GM23338 (cell line): ENCODE measurements around the gene ULBP2. TPM values are rescaled to one million over a fixed set of nuclear protein-coding genes. Genes with fewer than 3 reads are reported as not detected.

Experiments used
- ATAC-seq: fragments of 200-7000 bp; cut with Tn5 transposase; 3 replicates; pipeline ENCODE4 v1.9.1; 2020
- DNase-seq: peaks from one replicate; pipeline ENCODE4 v3.0.0-alpha.2; 2015; ENCODE audit warnings: low spot score
- H2AFZ ChIP-seq: fragments of 200-600 bp; sonication (generic); 2 replicates; pipeline ENCODE4 v1.8.0; 2016; ENCODE audit warnings: antibody characterized with exemption, mild to moderate bottlenecking, moderate library complexity
- H3F3A ChIP-seq: fragments of 200-600 bp; sonication (generic); replicated peaks from 2 replicates; pipeline ENCODE4 v1.8.0; 2017; ENCODE audit warnings: antibody characterized with exemption, mixed run types, low read depth
- H3K27ac ChIP-seq: fragments of 200-600 bp; sonication (generic); 2 replicates; pipeline ENCODE4 v1.6.1; 2016; ENCODE audit warnings: low read depth
- H3K27me3 ChIP-seq: fragments of 200-600 bp; sonication (generic); 2 replicates; pipeline ENCODE4 v1.8.0; 2016; ENCODE audit warnings: mild to moderate bottlenecking, mixed run types, moderate library complexity; ENCODE audit not compliant: insufficient read depth
- H3K36me3 ChIP-seq: fragments of 200-600 bp; sonication (generic); 2 replicates; pipeline ENCODE4 v1.8.0; 2016; ENCODE audit warnings: mild to moderate bottlenecking; ENCODE audit not compliant: insufficient read depth
- H3K4me1 ChIP-seq: fragments of 200-600 bp; sonication (generic); 2 replicates; pipeline ENCODE4 v1.8.0; 2016; ENCODE audit warnings: mild to moderate bottlenecking, moderate library complexity; ENCODE audit not compliant: insufficient read depth
- H3K4me2 ChIP-seq: fragments of 200-600 bp; sonication (generic); 2 replicates; pipeline ENCODE4 v1.7.1; 2017; ENCODE audit warnings: mixed run types
- H3K4me3 ChIP-seq: fragments of 200-600 bp; sonication (generic); 2 replicates; pipeline ENCODE4 v1.6.1; 2016; ENCODE audit warnings: mixed run types
- H3K79me2 ChIP-seq: fragments of 200-600 bp; sonication (generic); replicated peaks from 2 replicates; pipeline ENCODE4 v1.8.0; 2017; ENCODE audit warnings: mild to moderate bottlenecking; ENCODE audit not compliant: insufficient read depth
- H3K9me2 ChIP-seq: fragments of 200-600 bp; sonication (generic); 2 replicates; pipeline ENCODE4 v1.8.0; 2017; ENCODE audit not compliant: insufficient read depth
- H4K20me1 ChIP-seq: fragments of 200-600 bp; sonication (generic); replicated peaks from 2 replicates; pipeline ENCODE4 v1.8.0; 2017; ENCODE audit warnings: mild to moderate bottlenecking; ENCODE audit not compliant: insufficient read depth
- H3K27ac Mint-ChIP-seq: 2 replicates; pipeline ENCODE4 v1.8.0; 2020; ENCODE audit warnings: inconsistent platforms, mild to moderate bottlenecking, moderate library complexity, mixed read lengths
- H3K27me3 Mint-ChIP-seq: 3 replicates; pipeline ENCODE4 v1.8.0; 2022; ENCODE audit warnings: low read depth, mild to moderate bottlenecking, moderate library complexity, mixed read lengths, inconsistent platforms; ENCODE audit not compliant: insufficient read depth, poor library complexity
- H3K36me3 Mint-ChIP-seq: 3 replicates; pipeline ENCODE4 v1.8.0; 2021; ENCODE audit warnings: low read depth, mild to moderate bottlenecking, inconsistent platforms, moderate library complexity, mixed read lengths
- H3K4me1 Mint-ChIP-seq: 3 replicates; pipeline ENCODE4 v1.8.0; 2020; ENCODE audit warnings: mild to moderate bottlenecking, inconsistent platforms, mixed read lengths
- H3K4me3 Mint-ChIP-seq: 3 replicates; pipeline ENCODE4 v1.8.0; 2021; ENCODE audit warnings: moderate library complexity, mild to moderate bottlenecking, inconsistent platforms, mixed read lengths
- H3K9me3 Mint-ChIP-seq: 3 replicates; pipeline ENCODE4 v1.8.0; 2020; ENCODE audit warnings: moderate library complexity, mild to moderate bottlenecking, inconsistent platforms, mixed read lengths
- CREB1 ChIP-seq: fragments of 250-450 bp; sonication (Bioruptor Pico); IDR thresholded peaks from 2 replicates; pipeline ENCODE4 v1.5.0; 2020; ENCODE audit warnings: low read depth, mild to moderate bottlenecking, moderate library complexity
- CTCF ChIP-seq, 2 experiments: fragments of 200-600 bp in 1 of 2; sonication (generic) in 1 of 2; conservative IDR thresholded peaks; 2 replicates each; pipeline versions ENCODE4 v1.5.1 to v1.6.1; 2016 to 2017; ENCODE audit warnings: antibody characterized with exemption in 2 of 2, low read depth in 2 of 2, mild to moderate bottlenecking in 2 of 2, moderate library complexity in 1 of 2
- ETS1 ChIP-seq: IDR thresholded peaks from 2 replicates; pipeline ENCODE4 v1.6.1; 2016; ENCODE audit warnings: antibody characterized with exemption
- EZH2 ChIP-seq: fragments of 200-600 bp; sonication (generic); IDR thresholded peaks from one replicate; pipeline ENCODE4 v1.8.0; 2017; ENCODE audit warnings: antibody characterized with exemption, mild to moderate bottlenecking, low read depth; ENCODE audit not compliant: unreplicated experiment
- EZH2phosphoT487 ChIP-seq: fragments of 200-600 bp; sonication (generic); IDR thresholded peaks from one replicate; pipeline ENCODE4 v1.8.1; 2018; ENCODE audit warnings: antibody characterized with exemption; ENCODE audit not compliant: unreplicated experiment
- JUNB ChIP-seq: IDR thresholded peaks from one replicate; pipeline ENCODE4 v1.6.1; 2016; ENCODE audit warnings: antibody characterized with exemption; ENCODE audit not compliant: unreplicated experiment
- NANOG ChIP-seq: IDR thresholded peaks from 2 replicates; pipeline ENCODE4 v1.6.1; 2016; ENCODE audit warnings: antibody characterized with exemption, borderline replicate concordance
- POLR2AphosphoS5 ChIP-seq: IDR thresholded peaks from 2 replicates; pipeline ENCODE4 v1.6.1; 2016; ENCODE audit warnings: antibody characterized with exemption, low read depth
- REST ChIP-seq: IDR thresholded peaks from one replicate; pipeline ENCODE4 v1.6.1; 2018; ENCODE audit warnings: antibody characterized with exemption; ENCODE audit not compliant: unreplicated experiment
- STAT1 ChIP-seq: IDR thresholded peaks from one replicate; pipeline ENCODE4 v1.6.1; 2016; ENCODE audit warnings: antibody characterized with exemption; ENCODE audit not compliant: unreplicated experiment
- ZNF114 ChIP-seq: fragments of 250-450 bp; sonication (Bioruptor Pico); IDR thresholded peaks from 2 replicates; pipeline ENCODE4 v1.5.0; 2020; ENCODE audit warnings: mild to moderate bottlenecking, moderate library complexity
- ZNF331 ChIP-seq: fragments of 250-450 bp; sonication (Bioruptor Pico); IDR thresholded peaks from 2 replicates; pipeline ENCODE4 v1.5.0; 2020; ENCODE audit warnings: low read depth, mild to moderate bottlenecking, moderate library complexity
- ZNF462 ChIP-seq: fragments of 250-450 bp; sonication (Bioruptor Pico); IDR thresholded peaks from 2 replicates; pipeline ENCODE4 v1.5.0; 2020; ENCODE audit warnings: mild to moderate bottlenecking, moderate library complexity
- polyA plus RNA-seq: library from polyadenylated mRNA; unstranded; fragments of >200 nt; fragmentation: Nextera tagmentation; extraction: Ambion mirVana; gene quantifications from 2 replicates; pipeline ENCODE4 v1.2.1, GENCODE V29; 2016
- total RNA-seq: library from RNA; depleted of rRNA; stranded (reverse); fragments of >200 nt; shearing (Covaris generic); gene quantifications from 2 replicates; pipeline ENCODE4 v1.2.3, GENCODE V29; 2014

The ULBP2 gene
- total and polyA plus RNA-seq, 2 experiments from 2014 or later: not detected

GRCh38 chr6:149962461-149963211 is 20.8 kb downstream of the ULBP2 start:
- peaks cover 98% of the 10 kb centered on the region for H3K27me3 ChIP-seq
- H3K27me3 Mint-ChIP-seq: peaks cover 91% of the 10 kb centered on the region

More at GRCh38 chr6:149962461-149963211, 20.8 kb downstream of the ULBP2 start:
- ATAC-seq (peak; percentile 8), DNase-seq (no peak)
- Mint-ChIP-seq H3K4me1 (peaks cover 21% of the 10 kb centered on the region), H3K4me3 (peak overlapping the region; percentile 83), H3K9me3 (peaks cover 9% of the 10 kb centered on the region), H3K27ac (no peak overlapping the region), H3K36me3 (no peaks in the 10 kb centered on the region)
- H4K20me1 ChIP-seq: no peaks in the 10 kb centered on the region; the same call in 1 of the 2 replicates
- no peak overlapping the region for H3K27ac ChIP-seq
- H3K4me3 ChIP-seq: peak overlapping the region; percentile 90
- no peaks in the 10 kb centered on the region for H3K79me2 ChIP-seq
- H3K9me2 ChIP-seq: no peaks in the 10 kb centered on the region
- peaks cover 6% of the 10 kb centered on the region; the same call in 1 of the 2 replicates for H3K4me1 ChIP-seq
- no peaks in the 10 kb centered on the region for H3K36me3 ChIP-seq
- TF ChIP-seq CREB1 (no peak), CTCF (conservative IDR thresholded peaks at IDR 0.05; ENCODE audit: low read depth in 2 of 2) (no peak), EZH2phosphoT487 (no peak), EZH2 (no peak), ZNF114 (no peak), JUNB (no peak), NANOG (no peak), ETS1 (no peak), STAT1 (no peak), POLR2AphosphoS5 (no peak), REST (no peak), ZNF331 (no peak), ZNF462 (CRISPR knock-in tag) (no peak)
- H2AFZ ChIP-seq: peak overlapping the region; percentile 96; the same call in 1 of the 2 replicates
- H3K4me2 ChIP-seq: peak overlapping the region; percentile 98
- no peaks in the 10 kb centered on the region; the same call in 1 of the 2 replicates for H3F3A ChIP-seq
